HG03442 (cell line): ENCODE data around the gene SPIRE2.
"Not testable (repeated sequence)": the region's sequence is repeated elsewhere in the genome, so short reads cannot be mapped to it uniquely, and the experiment has no call there.

Experiments
- ATAC-seq: cut with Tn5 transposase; IDR thresholded peaks from one replicate; pipeline ENCODE4 v1.9.1; 2021; ENCODE audit warnings: mild to moderate bottlenecking, moderate library complexity; ENCODE audit not compliant: unreplicated experiment

SPIRE2 gene

GRCh38 chr16:89808475-89808874 lies 19.8 kb upstream of the SPIRE2 start:
- no peak for ATAC-seq

DNA sequence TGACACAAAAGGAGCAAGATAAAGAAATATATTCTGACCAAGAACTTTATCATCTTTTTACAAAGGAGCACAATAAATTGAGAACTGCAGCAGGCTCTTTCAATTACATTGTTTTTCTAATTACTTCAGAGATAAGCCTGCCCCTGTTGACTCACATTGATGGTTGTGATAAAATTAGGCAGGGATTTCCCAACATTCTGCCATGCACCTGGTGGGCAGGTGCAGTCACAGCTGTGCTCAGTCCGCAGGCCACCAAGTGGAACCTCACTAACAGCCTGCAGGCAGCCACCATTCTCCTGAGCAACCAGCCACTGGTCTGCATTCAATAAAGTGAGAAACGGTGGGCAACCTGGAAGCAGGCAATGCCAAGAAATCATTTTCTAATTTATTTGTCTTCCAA lies 17.0 kb upstream of the SPIRE2 start:
- no peak for ATAC-seq

DNA sequence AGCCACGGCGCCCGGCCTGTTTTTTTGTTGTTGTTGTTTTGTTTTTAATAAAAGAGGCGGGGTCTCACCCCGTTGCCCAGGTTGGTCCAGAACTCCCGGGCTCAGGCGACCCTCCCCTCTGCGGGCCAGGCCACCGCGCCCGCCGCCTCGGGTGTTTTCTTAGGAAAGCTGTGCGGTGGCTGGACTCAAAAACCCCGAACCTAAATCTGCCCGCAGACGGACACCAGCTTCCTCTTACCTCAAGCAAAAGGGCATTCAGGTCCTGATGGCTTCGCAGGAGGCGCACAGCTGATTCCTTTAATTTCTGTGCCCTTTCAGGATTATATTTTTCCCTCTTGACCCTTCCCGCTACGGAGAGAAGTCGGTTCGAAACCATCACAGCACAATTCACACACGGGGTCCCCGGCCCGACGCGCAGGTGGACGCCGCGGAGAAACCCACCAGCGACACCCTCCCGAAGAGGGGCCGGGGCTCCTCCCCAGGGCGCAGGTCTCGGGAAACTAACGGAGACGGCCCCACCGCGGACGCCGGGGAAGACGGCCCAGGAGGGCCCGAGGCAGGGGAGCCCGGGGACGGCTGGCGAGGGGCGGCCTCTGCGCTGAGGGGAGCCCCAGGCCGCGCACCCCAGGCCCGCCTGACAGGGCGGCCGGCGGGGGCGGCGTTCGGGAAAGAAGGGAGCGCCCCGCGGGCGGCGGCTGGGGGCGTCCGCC lies 12.5 kb upstream of the SPIRE2 start:
- peak; percentile 23 for ATAC-seq

- ATAC-seq = not testable (repeated sequence)
Measured at GRCh38 chr16:89818851-89819403, 9.3 kb upstream of the SPIRE2 start.

DNA sequence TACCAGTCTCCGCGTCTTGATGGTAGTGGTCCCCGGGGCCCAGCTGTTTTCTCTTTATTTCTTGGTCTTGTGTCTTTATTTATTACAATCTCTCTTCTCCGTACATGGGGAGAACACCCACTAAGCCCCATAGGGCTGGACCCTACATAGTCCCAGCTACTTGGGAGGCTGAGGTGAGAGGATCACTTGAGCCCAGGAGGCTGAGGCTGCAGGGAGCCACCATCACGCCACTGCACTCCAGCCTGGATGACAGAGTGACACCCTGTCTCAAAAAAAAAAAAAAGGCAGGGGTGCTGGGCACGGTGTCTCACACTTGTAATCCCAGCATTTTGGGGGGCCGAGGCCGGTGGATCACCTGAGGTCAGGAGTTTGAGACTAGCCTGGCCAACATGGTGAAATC lies 8.8 kb upstream of the SPIRE2 start:
- ATAC-seq = not testable (repeated sequence)

- ATAC-seq = no peak
Measured at GRCh38 chr16:89821438-89822187, 6.7 kb upstream of the SPIRE2 start.

DNA sequence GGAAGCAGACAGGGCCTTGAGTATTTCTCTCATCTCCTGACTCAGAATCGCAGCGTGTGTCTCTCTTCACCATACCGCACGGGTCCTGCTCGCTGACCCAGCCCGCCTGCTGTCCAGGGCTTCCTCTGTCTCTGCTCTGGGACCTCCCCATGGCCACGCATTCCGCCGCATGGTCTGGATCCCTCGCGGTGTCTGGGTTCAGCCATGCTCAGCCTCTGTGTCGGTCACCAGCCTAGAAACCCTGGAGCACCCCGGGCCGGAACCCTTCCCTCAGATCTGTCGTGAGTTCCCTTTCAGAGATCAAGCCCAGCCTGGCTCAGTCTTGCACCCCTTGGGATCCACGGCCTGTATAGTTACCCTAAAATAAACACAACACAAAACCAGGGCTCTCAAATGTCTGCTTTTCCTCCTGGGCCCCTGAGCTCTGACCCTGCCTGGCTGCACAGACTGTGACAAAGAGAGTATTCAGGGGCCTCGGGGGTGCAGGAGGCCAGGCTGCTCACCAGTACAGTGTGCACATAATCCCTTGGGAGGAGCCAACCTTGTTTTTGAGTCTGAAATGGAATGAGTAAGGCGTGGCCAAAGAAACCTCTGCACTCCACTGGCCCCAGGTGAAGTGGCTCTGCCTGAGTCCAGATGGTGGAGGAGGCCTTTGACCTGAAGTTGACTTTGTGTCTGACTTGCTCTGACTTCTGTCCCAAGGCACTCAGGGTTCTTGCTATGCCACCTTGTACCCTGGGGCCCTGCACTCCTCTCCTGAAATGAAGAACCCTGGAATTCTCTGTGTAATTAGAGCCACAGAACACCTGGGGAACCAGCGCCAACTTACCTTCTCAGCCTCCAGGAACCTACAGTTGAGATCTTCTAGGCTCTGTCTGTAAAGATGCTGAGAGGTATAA lies 5.8 kb upstream of the SPIRE2 start:
- ATAC-seq = no peak

DNA sequence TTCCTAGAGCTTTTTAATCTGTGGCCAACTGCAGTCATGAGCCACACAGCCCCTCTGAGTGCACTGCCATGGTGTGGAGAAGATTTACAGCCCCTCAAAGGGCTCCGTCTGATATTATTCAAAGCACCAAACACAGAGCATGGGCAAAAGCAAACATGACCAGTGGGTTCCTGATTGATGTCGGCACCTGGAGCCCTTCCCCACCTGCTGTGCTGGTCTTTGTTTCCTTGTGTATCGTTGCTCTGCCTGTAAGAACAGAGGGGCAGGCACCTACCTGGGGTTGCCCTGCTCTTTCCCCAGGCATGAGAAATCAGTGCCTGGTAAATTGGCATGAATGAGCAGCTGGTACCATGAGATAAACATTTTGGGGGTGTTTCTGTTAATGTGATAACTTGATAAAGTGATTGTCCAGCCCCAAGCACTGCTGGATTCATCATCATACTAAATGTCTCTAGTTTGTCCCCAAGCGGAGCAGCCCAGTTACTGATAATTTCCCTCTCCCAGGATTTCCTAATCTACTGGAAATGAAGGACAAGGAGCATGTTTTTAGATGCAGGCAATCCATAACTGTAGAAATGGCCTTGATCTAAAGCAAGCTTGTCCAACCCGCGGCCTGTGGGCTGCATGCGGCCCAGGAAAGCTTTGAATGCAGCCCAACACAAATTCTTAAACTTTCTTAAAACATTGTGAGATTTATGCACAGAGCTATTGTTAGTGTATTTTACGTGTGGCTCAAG lies 5.0 kb upstream of the SPIRE2 start:
- no peak for ATAC-seq

DNA sequence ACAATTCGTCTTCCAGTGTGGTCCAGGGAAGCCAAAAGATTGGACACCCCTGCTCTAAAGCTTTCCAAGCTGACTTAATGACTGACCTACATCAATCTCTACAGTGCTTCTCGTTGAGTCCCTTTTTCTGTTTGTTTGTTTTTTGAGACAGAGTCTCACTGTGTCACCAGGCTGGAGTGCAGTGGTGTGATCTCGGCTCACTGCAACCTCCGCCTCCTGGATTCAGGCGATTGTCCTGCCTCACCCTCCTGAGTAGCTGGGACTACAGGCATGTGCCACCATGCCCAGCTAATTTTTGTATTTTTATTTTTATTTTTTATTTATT lies 4.5 kb upstream of the SPIRE2 start:
- not testable (repeated sequence) for ATAC-seq

DNA sequence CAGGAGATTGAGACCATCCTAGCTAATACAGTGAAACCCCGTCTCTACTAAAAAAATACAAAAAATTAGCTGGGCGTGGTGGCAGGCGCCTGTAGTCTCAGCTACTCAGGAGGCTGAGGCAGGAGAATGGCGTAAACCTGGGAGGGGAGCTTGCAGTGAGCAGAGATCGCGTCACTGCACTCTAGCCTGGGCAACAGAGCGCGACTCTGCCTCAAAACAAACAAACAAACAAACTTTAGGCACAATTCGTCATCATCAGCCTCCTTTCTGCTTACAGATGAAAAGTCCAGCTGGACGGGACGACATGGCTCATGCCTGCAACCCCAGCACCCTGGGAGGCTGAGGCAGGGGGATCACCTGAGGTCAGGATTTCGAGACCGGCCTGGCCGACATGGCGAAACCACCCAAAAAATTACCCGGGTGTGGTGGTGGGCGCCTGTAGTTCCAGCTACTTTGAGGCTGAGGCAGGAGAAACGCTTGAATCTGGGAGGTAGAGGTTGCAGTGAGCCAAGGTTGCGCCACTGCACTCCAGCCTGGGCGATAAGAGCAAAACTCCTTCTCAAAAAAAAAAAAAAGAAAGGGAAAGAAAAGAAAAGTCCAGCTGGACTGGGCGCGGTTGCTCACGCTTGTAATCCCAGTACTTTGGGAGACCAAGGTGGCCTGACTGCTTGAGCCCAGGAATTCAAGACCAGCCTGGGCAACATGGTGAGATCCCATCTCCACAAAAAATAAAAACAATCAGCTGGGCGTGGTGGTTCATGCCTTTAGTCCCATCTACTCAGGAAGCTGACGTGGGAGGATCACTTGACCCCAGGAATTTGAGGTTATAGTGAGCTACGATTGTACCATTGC lies 1.5 kb upstream of the SPIRE2 start:
- ATAC-seq = no peak

DNA sequence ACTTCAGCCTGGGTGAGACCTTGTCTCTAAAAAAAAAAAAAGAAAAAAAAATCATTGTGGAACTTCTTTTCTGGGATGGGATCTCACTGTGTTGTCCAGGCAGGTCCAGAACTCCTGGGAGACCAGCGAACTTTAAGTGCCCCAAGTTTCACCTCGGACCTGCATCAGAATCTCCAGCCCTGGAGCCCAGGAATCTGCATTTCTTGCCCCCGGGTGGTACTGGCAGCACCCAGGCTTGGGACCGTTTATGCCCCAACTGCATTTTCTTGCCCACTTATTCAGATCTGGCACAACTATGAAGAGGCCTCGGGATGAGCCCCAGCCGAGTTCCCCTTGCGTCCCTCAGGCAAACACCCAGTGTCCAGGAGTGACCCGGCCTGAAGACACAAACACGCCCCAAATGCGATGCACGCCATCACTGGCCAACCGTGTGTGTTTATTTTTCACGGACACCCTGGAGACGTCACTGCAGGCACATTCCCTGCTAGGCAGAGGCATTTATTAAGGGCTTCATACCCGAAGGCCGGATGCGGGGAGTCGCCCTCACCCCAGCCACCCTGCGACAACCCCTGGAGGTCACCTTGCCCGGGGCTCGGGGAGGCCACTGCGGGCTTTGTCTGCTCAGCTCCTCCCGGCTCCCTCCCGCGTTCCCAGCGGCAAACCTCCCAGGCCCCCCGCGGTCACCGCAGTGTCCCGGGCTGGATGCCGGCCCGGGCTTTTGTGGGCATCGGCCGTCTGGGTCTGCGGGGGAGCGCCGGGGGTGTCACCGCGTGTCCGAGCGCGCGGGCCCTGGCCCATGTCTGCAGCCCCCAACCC lies 684 bp upstream of the SPIRE2 start:
- ATAC-seq = no peak

GRCh38 chr16:89828870-89829629 lies 775 bp downstream of the SPIRE2 start:
- ATAC-seq = no peak

- ATAC-seq = no peak
Measured at GRCh38 chr16:89829630-89830437, 1.6 kb downstream of the SPIRE2 start.

DNA sequence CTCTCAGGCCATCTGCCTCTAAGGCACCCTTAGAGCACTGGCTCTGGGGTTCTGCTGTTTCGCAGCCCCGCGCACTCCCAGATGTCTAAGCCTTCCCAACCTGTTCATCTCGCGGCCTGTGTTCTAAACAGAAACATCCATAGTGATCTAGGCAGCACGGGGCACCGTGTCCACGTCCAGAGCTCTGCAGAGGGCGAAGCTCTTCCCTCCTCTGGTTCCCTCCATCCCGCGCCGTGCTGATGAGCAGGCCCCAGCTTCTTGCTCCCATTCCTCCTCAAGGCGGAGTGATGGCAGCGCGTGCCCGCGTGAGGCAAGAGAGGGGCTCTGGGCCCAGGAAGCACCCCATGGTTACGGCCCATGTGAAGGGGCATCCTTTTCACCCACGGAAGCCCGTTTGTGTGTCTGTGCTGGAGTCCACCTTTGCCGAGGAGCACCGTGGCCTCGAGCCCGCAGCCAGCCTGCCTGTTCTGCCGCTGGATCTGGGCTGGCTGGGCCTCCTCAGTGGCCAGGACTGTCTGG lies 3.6 kb downstream of the SPIRE2 start:
- ATAC-seq = no peak

DNA sequence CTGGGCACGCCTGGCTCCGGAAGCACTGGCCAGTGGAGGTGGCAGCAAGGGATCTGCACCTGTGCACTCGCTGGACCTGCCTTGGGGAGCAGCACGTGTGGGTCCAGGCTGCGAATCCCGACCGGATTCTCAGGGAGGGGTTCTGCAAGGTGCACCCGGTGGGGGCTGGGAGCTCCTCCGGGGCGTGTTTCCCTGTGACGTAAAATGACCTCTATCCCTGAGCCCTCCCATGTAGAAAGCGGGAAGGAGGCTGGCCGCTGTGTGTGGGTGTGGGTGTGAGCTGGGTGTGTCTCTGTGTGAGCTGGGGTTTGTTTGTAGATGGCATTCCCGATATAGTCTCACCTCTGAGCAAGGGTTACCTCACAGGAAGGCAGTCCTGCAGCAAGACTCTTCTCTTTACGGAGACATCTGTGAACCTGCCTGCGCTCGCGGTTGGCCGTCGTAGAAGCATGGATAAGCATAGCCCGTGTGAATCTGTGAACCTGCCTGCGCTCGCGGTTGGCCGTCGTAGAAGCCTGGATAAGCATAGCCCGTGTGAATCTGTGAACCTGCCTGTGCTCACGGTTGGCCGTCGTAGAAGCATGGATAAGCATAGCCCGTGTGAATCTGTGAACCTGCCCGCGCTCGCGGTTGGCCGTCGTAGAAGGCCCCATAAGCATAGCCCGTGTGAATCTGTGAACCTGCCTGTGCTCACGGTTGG lies 5.5 kb downstream of the SPIRE2 start:
- ATAC-seq = not testable (repeated sequence)

GRCh38 chr16:89834813-89835363 lies 6.6 kb downstream of the SPIRE2 start:
- not testable (repeated sequence) for ATAC-seq
